GM12864 (cell line): ENCODE measurements around the gene LGALS7B.

Experiments used
- DNase-seq: peaks from one replicate; pipeline ENCODE4 v3.0.0-alpha.2; 2011; ENCODE audit warnings: low read depth
- H3K4me3 ChIP-seq: 2 replicates; pipeline ENCODE4 v1.5.1; 2011; ENCODE audit warnings: mild to moderate bottlenecking, low read depth, low read length, control low read depth
- CTCF ChIP-seq: IDR thresholded peaks from 2 replicates; pipeline ENCODE4 v1.5.1; 2011; ENCODE audit warnings: low read depth, mild to moderate bottlenecking, moderate library complexity, low read length, control low read depth, inconsistent platforms; ENCODE audit errors: missing control alignments

LGALS7B gene

DNA sequence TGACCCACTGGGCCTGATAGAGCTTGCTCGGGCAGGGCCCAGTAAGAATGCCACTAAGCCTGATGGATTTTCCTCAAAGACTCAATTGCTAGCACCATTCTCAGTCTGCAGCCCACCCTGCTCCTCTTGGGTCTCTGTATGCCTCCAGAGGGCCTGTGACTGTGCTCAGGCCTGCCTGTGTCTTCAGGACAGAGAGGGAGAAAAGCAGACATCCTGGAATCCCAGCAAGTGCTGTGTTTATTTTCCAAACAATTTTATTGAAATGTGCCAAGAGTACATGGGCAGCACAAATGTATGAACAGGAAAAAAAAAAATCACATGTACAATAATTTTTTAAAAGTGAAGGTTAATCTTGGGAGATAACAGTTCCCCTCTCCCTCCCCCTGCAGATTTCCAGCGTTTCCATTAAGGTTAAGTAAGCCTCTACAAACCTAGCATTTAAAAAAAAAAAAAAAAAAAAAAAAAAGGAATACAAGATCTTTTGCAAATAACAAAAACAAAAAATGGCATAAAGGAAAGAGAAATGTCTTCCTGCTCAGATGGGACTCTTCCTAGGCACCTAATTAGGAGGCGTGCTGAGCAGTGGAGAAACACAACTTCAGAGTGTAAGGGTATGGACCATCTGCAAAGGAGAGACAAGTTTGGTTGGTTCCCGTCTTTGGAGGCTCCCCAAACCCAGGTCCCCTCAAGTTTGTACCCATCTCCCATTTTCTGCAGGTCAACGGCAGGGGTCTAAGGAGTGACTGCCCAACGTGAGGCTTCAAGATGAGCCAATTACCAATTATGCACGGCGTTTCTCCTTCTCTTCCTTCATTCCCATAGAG is 47.4 kb downstream of the LGALS7B start:
- TF ChIP-seq CTCF, result no peak
- no peak for DNase-seq
- H3K4me3 ChIP-seq, result no peak overlapping the region

DNA sequence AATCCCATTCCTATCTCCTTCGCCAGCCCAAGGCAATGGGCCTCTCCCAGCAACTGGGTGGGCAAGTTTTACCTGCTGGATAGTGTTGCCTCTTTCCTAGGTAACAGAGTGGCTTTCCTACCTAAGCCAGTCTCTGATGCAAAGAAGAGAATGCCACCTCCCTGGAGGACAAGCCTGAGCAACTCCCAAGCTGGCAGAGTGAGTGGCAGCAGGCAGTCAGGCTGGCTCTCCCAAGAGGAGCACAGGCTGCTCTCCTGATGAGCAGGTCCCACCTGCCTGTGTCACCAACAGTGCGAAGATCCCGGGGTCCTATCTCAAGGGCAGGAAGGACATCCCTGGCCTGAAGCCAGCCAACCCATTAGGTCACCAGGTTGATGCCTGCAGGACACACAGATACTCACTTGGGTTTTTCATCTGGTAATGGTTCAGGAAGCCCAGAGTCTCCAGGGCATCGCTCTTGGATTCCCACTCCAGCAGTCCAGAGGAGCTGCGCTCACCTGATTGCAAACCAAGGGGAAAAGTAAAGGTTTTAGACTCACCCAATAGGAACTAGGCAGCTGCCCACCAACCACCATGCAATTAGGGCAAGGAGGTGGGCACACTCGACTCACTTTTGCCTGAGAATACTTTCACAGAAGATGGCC is 48.1 kb downstream of the LGALS7B start:
- TF ChIP-seq CTCF, result no peak
- no peak for DNase-seq
- H3K4me3 ChIP-seq, result no peak overlapping the region

- no peak overlapping the region for H3K4me3 ChIP-seq
- DNase-seq, result no peak
- no peak for TF ChIP-seq CTCF
Measured at GRCh38 chr19:38837656-38838121, 48.7 kb downstream of the LGALS7B start.

DNA sequence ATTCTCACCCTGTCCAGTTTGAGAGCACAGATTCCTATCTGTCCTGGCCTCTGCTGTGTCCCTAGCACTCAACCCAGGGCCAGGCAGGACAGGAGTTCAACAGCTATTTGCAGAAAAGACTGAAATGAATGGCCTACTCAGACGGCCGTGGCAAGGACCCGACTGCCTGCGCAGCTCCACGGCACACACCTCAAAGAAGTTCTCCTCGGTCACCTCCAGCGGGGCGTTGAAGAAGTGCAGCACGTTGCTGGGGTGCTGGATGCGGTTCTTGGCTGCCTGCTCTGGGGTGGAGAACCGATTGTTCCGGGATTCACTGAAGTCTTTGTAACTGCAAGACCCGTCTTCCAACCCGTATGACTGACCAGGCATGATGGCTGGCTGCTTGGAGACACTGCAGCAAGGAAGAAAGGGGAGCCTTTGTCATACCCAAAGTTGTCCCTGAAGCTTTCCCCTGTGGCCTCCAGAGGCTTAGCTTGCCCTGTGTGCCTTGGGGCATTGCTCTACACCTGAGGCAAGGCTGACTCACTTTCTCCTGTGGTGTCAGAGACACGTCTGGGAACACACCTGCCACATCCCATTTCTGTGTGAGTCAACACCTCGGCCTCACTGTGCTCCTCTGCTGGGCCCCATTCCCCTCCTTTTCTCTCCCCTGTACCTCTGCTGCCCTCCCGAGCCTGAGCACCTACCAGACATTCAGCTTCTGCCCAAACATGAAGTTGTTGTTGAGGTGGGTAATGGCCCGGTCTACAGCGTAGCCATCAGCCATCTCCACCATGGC is 49.4 kb downstream of the LGALS7B start:
- no peak for TF ChIP-seq CTCF
- no peak for DNase-seq
- H3K4me3 ChIP-seq, result no peak overlapping the region

- no peak overlapping the region for H3K4me3 ChIP-seq
- no peak for TF ChIP-seq CTCF
- DNase-seq, result no peak
Measured at GRCh38 chr19:38838986-38839761, 50.2 kb downstream of the LGALS7B start.

DNA sequence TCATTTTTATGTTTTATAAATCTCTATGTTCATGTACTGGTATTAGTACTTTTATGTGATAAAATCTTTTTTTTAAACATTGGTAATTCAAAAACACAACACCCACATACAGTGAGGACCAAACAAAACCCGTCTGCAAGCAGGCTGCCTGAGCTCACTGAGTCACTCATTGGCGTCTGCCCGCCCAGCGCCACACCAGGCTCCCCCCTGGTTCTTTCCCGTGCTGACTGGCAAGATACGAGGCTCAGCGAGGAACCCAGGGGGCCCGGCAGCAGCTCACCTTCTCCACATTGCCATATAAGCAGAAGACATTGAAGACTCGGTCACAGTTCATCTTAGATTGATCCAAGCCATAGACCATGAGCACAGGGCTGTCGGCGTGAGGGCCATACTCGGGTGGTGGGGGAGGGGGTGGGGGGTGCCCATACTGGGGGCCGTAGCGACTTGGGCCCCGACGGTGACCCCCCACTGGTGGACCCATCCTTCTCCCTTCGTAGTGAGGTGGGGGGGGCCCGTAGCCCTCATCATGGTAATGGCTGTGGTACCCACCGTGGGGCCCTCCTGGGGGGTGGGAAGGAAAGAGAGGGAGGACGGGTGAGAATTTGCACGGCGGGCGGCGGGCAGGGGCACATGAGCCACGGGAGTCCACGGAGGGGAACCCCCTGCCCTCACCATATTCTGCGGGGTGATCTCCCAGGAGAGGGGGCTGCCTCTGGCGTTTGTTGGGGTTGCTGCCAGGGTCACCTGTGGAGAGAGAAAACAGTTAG is 51.0 kb downstream of the LGALS7B start:
- H3K4me3 ChIP-seq, result no peak overlapping the region
- no peak for TF ChIP-seq CTCF
- no peak for DNase-seq
